Endothelial cell of umbilical vein (primary cell): ENCODE data around the gene TEN1. TPM values are rescaled to one million over a fixed set of nuclear protein-coding genes. Genes with fewer than 3 reads are reported as not detected.

Source experiments
- BruUV-seq: library from RNA; stranded (reverse); fragments of 400-500 nt; replicated peaks from 2 replicates; lab custom pipeline; 2021; lab: Mats Ljungman, UMichigan
- CTCF ChIA-PET: fragments of 300-600, 350-600 bp; sonication (Branson Sonifier 250); formaldehyde crosslinking; loops from one replicate; lab custom pipeline; 2021; ENCODE audit warnings: antibody characterized with exemption, inconsistent platforms; lab: Charles Lee
- POLR2A ChIA-PET: fragments of 300-600, 350-600 bp; sonication (Branson Sonifier 250); formaldehyde crosslinking; loops from one replicate; lab custom pipeline; 2021; ENCODE audit warnings: antibody characterized with exemption, inconsistent platforms; lab: Charles Lee
- DNase-seq: peaks from one replicate; pipeline ENCODE4 v3.0.0-alpha.2; 2011; ENCODE audit warnings: low read depth, low spot score
- FAIRE-seq: peaks from 2 replicates; lab custom pipeline; 2011; peaks lifted over from hg19 to GRCh38; lab: Jason Lieb, UNC
- H2AFZ ChIP-seq: 2 replicates; pipeline ENCODE4 v1.6.0; 2012; ENCODE audit warnings: low read depth, low read length, control low read depth, inconsistent platforms
- H3K27ac ChIP-seq: 2 replicates; pipeline ENCODE4 v1.5.1; 2011; ENCODE audit warnings: low read depth, mild to moderate bottlenecking, control low read depth, low read length, moderate library complexity; ENCODE audit not compliant: insufficient read depth
- H3K27me3 ChIP-seq, 2 experiments: 2 replicates each; pipeline versions ENCODE4 v1.6.0 to v1.6.1; 2011; ENCODE audit warnings: low read length in 2 of 2, mixed read lengths in 1 of 2; ENCODE audit not compliant: control insufficient read depth in 2 of 2, insufficient read depth in 2 of 2
- H3K36me3 ChIP-seq, 2 experiments: 2 replicates in 1 of 2; 3 replicates in 1 of 2; pipeline ENCODE4 v1.5.1; 2011; ENCODE audit warnings: low read length in 2 of 2, mild to moderate bottlenecking in 1 of 2, moderate library complexity in 1 of 2; ENCODE audit not compliant: control insufficient read depth in 2 of 2, insufficient read depth in 2 of 2; ENCODE audit errors: extremely low read depth in 1 of 2
- H3K4me1 ChIP-seq: 3 replicates; pipeline ENCODE4 v1.5.1; 2011; ENCODE audit warnings: mild to moderate bottlenecking, low read length; ENCODE audit not compliant: control insufficient read depth, insufficient read depth; ENCODE audit errors: extremely low read depth
- H3K4me2 ChIP-seq: 2 replicates; pipeline ENCODE4 v1.6.1; 2011; ENCODE audit warnings: low read length, control low read depth, mixed read lengths; ENCODE audit not compliant: insufficient read depth
- H3K4me3 ChIP-seq, 3 experiments: fragments of 200-600 bp in 1 of 3; sonication (generic), shearing (Covaris generic) in 1 of 3; replicated peaks in 1 of 3; 2 replicates each; pipeline ENCODE4 v1.5.1; 2011 to 2016; ENCODE audit warnings: control low read depth in 3 of 3, low read length in 3 of 3, mild to moderate bottlenecking in 2 of 3, inconsistent platforms in 1 of 3, low read depth in 1 of 3, moderate library complexity in 1 of 3; ENCODE audit not compliant: insufficient read depth in 1 of 3
- H3K79me2 ChIP-seq: 2 replicates; pipeline ENCODE4 v1.6.0; 2012; ENCODE audit warnings: low read length, inconsistent platforms; ENCODE audit not compliant: control insufficient read depth, insufficient read depth
- H3K9ac ChIP-seq: replicated peaks from 2 replicates; pipeline ENCODE3; 2011; ENCODE audit warnings: low read length, control low read depth; ENCODE audit not compliant: insufficient read depth; ENCODE audit errors: extremely low read depth
- H3K9me1 ChIP-seq: replicated peaks from 3 replicates; pipeline ENCODE4 v1.6.0; 2011; ENCODE audit warnings: mild to moderate bottlenecking, low read length; ENCODE audit not compliant: control insufficient read depth, insufficient read depth; ENCODE audit errors: extremely low read depth
- H3K9me3 ChIP-seq: replicated peaks from 2 replicates; pipeline ENCODE4 v1.5.1; 2012; ENCODE audit warnings: low read length, inconsistent platforms; ENCODE audit not compliant: control insufficient read depth, insufficient read depth
- H4K20me1 ChIP-seq: replicated peaks from 2 replicates; pipeline ENCODE3; 2011; ENCODE audit warnings: mild to moderate bottlenecking, low read length; ENCODE audit not compliant: control insufficient read depth, insufficient read depth; ENCODE audit errors: extremely low read depth
- CTCF ChIP-seq, 2 donors: IDR thresholded peaks; 1 replicate in 1 of 2; 2 replicates in 1 of 2; pipeline ENCODE4 v1.5.1; 2011; ENCODE audit warnings: low read length in 2 of 2, mild to moderate bottlenecking in 2 of 2, moderate library complexity in 2 of 2, control low read depth in 1 of 2, inconsistent platforms in 1 of 2, low read depth in 1 of 2; ENCODE audit not compliant: insufficient read depth in 1 of 2; ENCODE audit errors: extremely low read depth in 1 of 2
- EZH2 ChIP-seq: IDR thresholded peaks from 2 replicates; pipeline ENCODE4 v1.6.1; 2012; ENCODE audit warnings: borderline replicate concordance, low read depth, mild to moderate bottlenecking, moderate library complexity, low read length, inconsistent platforms; ENCODE audit not compliant: severe bottlenecking
- FOS ChIP-seq: IDR thresholded peaks from 2 replicates; pipeline ENCODE4 v1.6.1; 2011; ENCODE audit warnings: mild to moderate bottlenecking, low read length, moderate library complexity, borderline replicate concordance; ENCODE audit not compliant: insufficient read depth
- GATA2 ChIP-seq: IDR thresholded peaks from 2 replicates; pipeline ENCODE4 v1.7.0; 2011; ENCODE audit warnings: low read depth, mild to moderate bottlenecking, moderate library complexity, mixed read lengths, low read length; ENCODE audit not compliant: insufficient read length, insufficient read depth
- JUN ChIP-seq: IDR thresholded peaks from 2 replicates; pipeline ENCODE4 v1.6.1; 2011; ENCODE audit warnings: borderline replicate concordance, low read depth; ENCODE audit not compliant: insufficient read length, insufficient read depth
- MAX ChIP-seq: IDR thresholded peaks from 2 replicates; pipeline ENCODE4 v1.6.1; 2011; ENCODE audit not compliant: insufficient read depth, insufficient read length
- MYC ChIP-seq: IDR thresholded peaks from one replicate; pipeline ENCODE4 v1.6.1; 2011; ENCODE audit warnings: mild to moderate bottlenecking, low read depth, low read length
- POLR2A ChIP-seq: IDR thresholded peaks from 2 replicates; pipeline ENCODE4 v1.6.1; 2012; ENCODE audit warnings: low read depth, mild to moderate bottlenecking, control low read depth, low read length
- POLR2AphosphoS5 ChIP-seq: IDR thresholded peaks from 2 replicates; pipeline ENCODE4 v1.6.1; 2012; ENCODE audit warnings: low read depth, mild to moderate bottlenecking, control low read depth, low read length, moderate library complexity; ENCODE audit not compliant: insufficient read depth
- dilution Hi-C: fragments of 300-500 bp; cut with MboI; formaldehyde crosslinking; loops from one replicate; pipeline ENCODE4 v1.15.0; 2019; ENCODE audit warnings: low sequenced_read_pairs; ENCODE audit not compliant: extremely low pct_ligation_motif_present
- intact Hi-C: fragments of 100-400 bp; cut with micrococcal nuclease; formaldehyde crosslinking; loops from one replicate; pipeline ENCODE4 v1.10.0; 2022
- polyA plus RNA-seq, 4 experiments: library from polyadenylated mRNA; depleted of rRNA in 3 of 4; stranded (reverse) in 3 of 4; unstranded in 1 of 4; fragments of >200 nt; gene quantifications; 2 replicates each; pipeline versions ENCODE4 v1.2.1 to v1.2.3, GENCODE V29; 2011 to 2012; ENCODE audit warnings: missing spikeins in 1 of 4
- total RNA-seq: library from RNA; stranded (reverse); gene quantifications from 2 replicates; pipeline ENCODE4 v1.2.3, GENCODE V29; 2021

The TEN1 gene
- total and polyA plus RNA-seq, 2 donors (not counting 3 experiments of a cell fraction or from before 2014, with no cell fraction given), result 18.8 to 29.0 TPM

- Histone ChIP-seq H3K9ac (no peak overlapping the region), H3K27ac (no peak overlapping the region), H3K4me1 (peaks cover 5% of the 10 kb centered on the region), H2AFZ (no peak overlapping the region), H3K4me3 (no peak overlapping the region), H3K9me3 (no peaks in the 10 kb centered on the region), H3K4me2 (no peak overlapping the region), H3K9me1 (no peaks in the 10 kb centered on the region), H3K36me3 (peaks cover 15 to 26% of the 10 kb centered on the region in 2 experiments), H3K27me3 (no peaks in the 10 kb centered on the region), H3K79me2 (no peaks in the 10 kb centered on the region), H4K20me1 (no peaks in the 10 kb centered on the region)
- ChIA-PET CTCF (interaction anchor here (1.0 to 1.3 kb wide), 2 partner anchors 22 to 23 kb away, joined by 4 to 6 read pairs; no protein-coding TSS in a partner anchor), POLR2A (no interaction called here)
- DNase-seq, result no peak
- intact Hi-C loops, result no loop called here
- TF ChIP-seq FOS (no peak), CTCF (IDR thresholded peaks at IDR 0.05; ENCODE audit: extremely low read depth in 1 of 2, insufficient read depth in 1 of 2, low read depth in 1 of 2, low read length in 2 of 2) (no peak), GATA2 (no peak), MYC (no peak)
- BruUV-seq, result no TSS peak
- dilution Hi-C loops, result no loop called here
- no peak for FAIRE-seq
Observed at GRCh38 chr17:76036497-76037261, 57.6 kb downstream of the TEN1 start.

- Histone ChIP-seq H3K79me2 (no peaks in the 10 kb centered on the region), H3K4me2 (no peak overlapping the region), H3K9me3 (no peaks in the 10 kb centered on the region), H3K36me3 (peaks cover 15 to 34% of the 10 kb centered on the region in 2 experiments), H3K4me3 (no peak overlapping the region), H2AFZ (no peak overlapping the region), H3K27me3 (no peaks in the 10 kb centered on the region), H3K27ac (no peak overlapping the region), H3K9me1 (no peaks in the 10 kb centered on the region), H3K9ac (no peak overlapping the region), H4K20me1 (no peaks in the 10 kb centered on the region), H3K4me1 (no peaks in the 10 kb centered on the region)
- dilution Hi-C loops (no loop called here), intact Hi-C loops (no loop called here)
- no peak for TF ChIP-seq POLR2A
- TF ChIP-seq POLR2AphosphoS5, result no peak
- TF ChIP-seq FOS, result no peak
- TF ChIP-seq GATA2, result no peak
- no peak for TF ChIP-seq EZH2
- no peak for TF ChIP-seq CTCF (IDR thresholded peaks at IDR 0.05; ENCODE audit: extremely low read depth in 1 of 2, insufficient read depth in 1 of 2, low read depth in 1 of 2, low read length in 2 of 2)
- TF ChIP-seq JUN, result no peak
- TF ChIP-seq MAX, result no peak
- TF ChIP-seq MYC, result no peak
- FAIRE-seq (no peak), DNase-seq (no peak)
- no TSS peak for BruUV-seq
- ChIA-PET POLR2A (no interaction called here), CTCF (interaction anchor here (1.0 kb wide), 1 partner anchor 24 kb away, joined by 4 read pairs; no protein-coding TSS in a partner anchor)
Observed at GRCh38 chr17:76038050-76038449, 59.0 kb downstream of the TEN1 start.
